ENCODE results near the gene PVALB. TPM values are rescaled to one million over a fixed set of nuclear protein-coding genes. Genes with fewer than 3 reads are reported as not detected.

PVALB gene
- total RNA-seq, 1 experiment from 2014 or later: not detected

- H3K9ac ChIP-seq (ENCODE audit: low read length): no peak overlapping the region
- H3K79me2 ChIP-seq (ENCODE audit: insufficient read depth, low read length): no peaks in the 10 kb centered on the region
- no peaks in the 10 kb centered on the region for H3K9me2 ChIP-seq (ENCODE audit: insufficient read depth)
- no peak overlapping the region for H2AFZ ChIP-seq (ENCODE audit: low read depth, low read length, poor library complexity, severe bottlenecking)
- no peaks in the 10 kb centered on the region for H3K36me3 ChIP-seq (ENCODE audit: control insufficient read depth in 1 of 2, insufficient read depth in 2 of 2, low read length in 2 of 2)
- intact Hi-C loops (cut with micrococcal nuclease): no loop called here
- ChIA-PET RAD21 (ENCODE audit: low non-redundant PET in 1 of 2, low total read pairs in 2 of 2, uncharacterized antibody in 2 of 2, unreplicated experiment in 2 of 2) (no interaction called here), POLR2A (no interaction called here), CTCF (interaction anchor here (1.3 kb wide), 1 partner anchor 23 kb away, joined by 5 read pairs; no protein-coding TSS in a partner anchor)
- H3K4me2 ChIP-seq (ENCODE audit: low read length): no peak overlapping the region
- no peaks in the 10 kb centered on the region; a peak in 1 of 4 replicates for H3K9me3 ChIP-seq (ENCODE audit: control insufficient read depth in 1 of 2, insufficient read depth in 1 of 2, low read depth in 1 of 2, low read length in 2 of 2)
- no peak overlapping the region for H3K4me3 ChIP-seq (replicated peaks in 1 of 2; ENCODE audit: low read depth in 1 of 2, low read length in 2 of 2)
- TF ChIP-seq ELF1 (IDR thresholded peaks at IDR 0.05; ENCODE audit: borderline replicate concordance, low read depth) (no peak), REST (IDR thresholded peaks at IDR 0.05; ENCODE audit: low read depth) (no peak), POLR2A (IDR thresholded peaks at IDR 0.05; ENCODE audit: borderline replicate concordance, extremely low read depth, insufficient read depth, insufficient read length) (no peak), CBX3 (IDR thresholded peaks at IDR 0.05; ENCODE audit: low read depth) (no peak), FOSL1 (IDR thresholded peaks at IDR 0.05; ENCODE audit: low read depth) (no peak), RAD21 (IDR thresholded peaks at IDR 0.05; ENCODE audit: low read depth) (no peak), SIN3A (IDR thresholded peaks at IDR 0.05; ENCODE audit: low read depth) (no peak), TCF7L2 (IDR thresholded peaks at IDR 0.05; ENCODE audit: borderline replicate concordance, extremely low read depth, insufficient read depth, insufficient read length) (no peak), SRF (IDR thresholded peaks at IDR 0.05; ENCODE audit: low read depth) (no peak), CTCF (IDR thresholded peaks at IDR 0.05 in 2 of 3, conservative IDR thresholded peaks at IDR 0.05 in 1 of 3; ENCODE audit: borderline replicate concordance in 1 of 3, insufficient read depth in 1 of 3, low read depth in 2 of 3, low read length in 2 of 3) (no peak), ZNF274 (IDR thresholded peaks at IDR 0.05; ENCODE audit: low read depth, low read length) (no peak), YY1 (IDR thresholded peaks at IDR 0.05; ENCODE audit: extremely low read depth, insufficient replicate concordance, low read depth, low read length) (no peak), POLR2AphosphoS5 (IDR thresholded peaks at IDR 0.05; ENCODE audit: low read depth, low read length) (no peak), JUND (IDR thresholded peaks at IDR 0.05) (no peak), MAX (IDR thresholded peaks at IDR 0.05) (no peak), SP1 (IDR thresholded peaks at IDR 0.05; ENCODE audit: low read depth) (no peak), CEBPB (IDR thresholded peaks at IDR 0.05; ENCODE audit: low read depth) (no peak), EGR1 (IDR thresholded peaks at IDR 0.05; ENCODE audit: low read depth) (no peak), ZBTB33 (IDR thresholded peaks at IDR 0.05; ENCODE audit: extremely low read depth, insufficient replicate concordance, low read length) (no peak), ATF3 (IDR thresholded peaks at IDR 0.05) (no peak)
- DNase-seq (ENCODE audit: low read depth, low spot score): no peak
- ATAC-seq: no peak
- H4K20me1 ChIP-seq (ENCODE audit: insufficient read depth): no peaks in the 10 kb centered on the region
- H3K4me1 ChIP-seq (ENCODE audit: control insufficient read depth in 1 of 2, insufficient read depth in 2 of 2, low read length in 2 of 2): no peaks in the 10 kb centered on the region
- H3K27ac ChIP-seq (ENCODE audit: low read depth, low read length): no peak overlapping the region
- 0 out of 2 replicates have a peak, but pooled peaks cover 8% of the 10 kb centered on the region for H3K27me3 ChIP-seq (ENCODE audit: insufficient read depth, low read length)
- BruUV-seq (replicated peaks): no TSS peak
Measured at GRCh38 chr22:36833073-36833472, 16.2 kb upstream of the PVALB start.

Data from HCT116 (cell line).